Stimulated activated CD4-positive, alpha-beta T cell treated with anti-CD3 and anti-CD28 coated beads, Interleukin-4, amount 100 ng/mL, for 48 hours (primary cell): ENCODE results near the gene DGKH.
A peak's percentile ranks its signal among the peaks of the same experiment; 100 is the strongest.

ENCODE experiments used
- DNase-seq, 2 donors: peaks; one replicate each; pipeline ENCODE4 v3.0.0-alpha.2; 2020; ENCODE audit warnings: low read depth in 2 of 2

DGKH gene

DNA sequence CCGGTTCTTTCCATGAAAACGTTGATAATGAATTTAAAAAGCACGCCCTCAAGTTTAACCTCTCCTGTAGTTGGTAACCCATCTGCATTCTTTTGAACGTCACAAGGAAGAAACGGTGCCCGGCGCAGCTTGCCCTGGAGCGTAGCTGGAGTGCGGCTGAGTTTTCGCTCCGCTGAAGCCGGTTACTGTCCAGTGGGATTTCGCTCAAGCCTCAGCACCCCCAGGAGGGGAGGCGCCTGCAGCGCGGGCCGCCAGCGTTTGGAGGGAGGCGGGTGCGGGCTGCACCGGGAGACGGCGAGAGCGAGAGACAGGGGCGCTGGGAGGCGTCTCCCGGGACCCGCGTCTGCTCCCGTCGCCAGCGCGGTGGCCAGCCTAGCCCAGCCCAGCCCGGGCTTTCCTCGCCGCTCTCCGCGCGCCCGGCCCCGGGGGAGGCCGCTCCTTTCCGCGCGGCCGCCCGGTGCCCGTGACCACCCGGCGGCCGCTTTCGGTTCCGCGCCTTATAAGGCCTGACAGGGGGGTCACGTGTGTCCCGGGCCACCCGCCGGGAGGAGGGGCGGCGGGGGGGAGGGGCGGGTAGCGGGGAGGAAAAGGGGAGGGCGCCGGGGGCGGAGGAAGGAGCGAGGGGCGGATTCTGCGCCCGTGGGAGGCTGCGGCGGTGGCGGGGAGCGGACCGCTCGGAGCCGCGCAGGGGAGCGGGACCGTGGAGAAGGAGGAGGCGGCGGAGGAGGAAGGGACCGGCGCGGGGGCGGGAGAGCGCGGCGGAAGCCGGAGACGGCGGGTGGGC is 8.3 kb upstream of the DGKH start:
- peak; percentile 79 to 85 for DNase-seq

DNA sequence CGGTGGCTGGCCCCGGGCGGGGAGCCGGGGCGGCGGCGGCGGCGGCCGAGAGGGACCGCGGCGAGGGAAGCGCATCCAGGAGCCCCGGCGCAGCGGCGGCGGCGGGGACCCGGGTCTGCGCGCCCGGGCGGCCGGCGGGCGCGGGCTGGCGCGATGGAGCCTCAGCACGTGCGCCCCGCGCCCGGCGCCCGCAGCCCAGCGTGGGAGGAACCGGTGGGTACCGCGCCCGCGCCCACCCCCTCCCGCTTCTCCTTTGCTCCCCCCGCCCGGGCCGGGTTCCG is 7.8 kb upstream of the DGKH start:
- no peak for DNase-seq

- peak; percentile 26 to 49 for DNase-seq
Observed at GRCh38 chr13:42041011-42041683, 7.3 kb upstream of the DGKH start.

DNA sequence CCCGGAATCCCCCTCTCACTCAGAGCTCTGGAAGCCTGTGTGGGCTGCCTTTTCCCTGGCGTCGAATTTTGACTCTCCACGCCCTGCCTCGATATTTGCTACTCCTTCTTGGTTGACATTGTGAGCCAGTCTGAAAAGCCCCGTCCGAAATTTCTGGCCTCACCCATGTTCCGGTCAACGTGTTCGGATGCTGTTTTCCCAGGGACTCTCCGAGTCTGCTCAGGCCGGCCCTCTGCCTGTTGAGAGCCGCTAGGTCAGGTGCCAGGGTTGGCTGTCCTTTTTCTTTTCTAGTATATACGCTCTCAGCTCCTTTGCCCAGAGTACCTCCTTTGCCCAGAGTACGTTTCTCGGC is 6.8 kb upstream of the DGKH start:
- DNase-seq, result peak in 1 of 2 donors; percentile 5

GRCh38 chr13:42043676-42044075 is 4.8 kb upstream of the DGKH start:
- DNase-seq, result no peak

DNA sequence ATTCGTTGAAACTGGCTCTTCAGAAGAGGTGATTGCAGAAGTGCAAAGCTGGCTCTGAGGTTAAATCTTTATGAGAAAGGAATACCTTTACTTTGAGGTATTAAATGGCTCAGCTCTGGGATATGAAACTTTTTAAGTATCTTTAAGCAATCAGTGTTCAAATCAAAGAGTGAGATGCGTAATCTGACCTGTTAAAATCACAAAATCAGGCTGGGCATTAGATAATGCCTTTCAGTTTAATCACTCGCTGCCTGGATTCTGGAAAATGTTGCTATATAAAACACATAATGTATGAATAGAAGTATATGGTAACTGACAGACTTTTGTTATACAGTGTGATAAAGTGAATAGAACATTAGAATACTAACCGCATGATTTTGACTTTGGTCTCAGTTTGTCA is 2.0 kb upstream of the DGKH start:
- no peak for DNase-seq

DNA sequence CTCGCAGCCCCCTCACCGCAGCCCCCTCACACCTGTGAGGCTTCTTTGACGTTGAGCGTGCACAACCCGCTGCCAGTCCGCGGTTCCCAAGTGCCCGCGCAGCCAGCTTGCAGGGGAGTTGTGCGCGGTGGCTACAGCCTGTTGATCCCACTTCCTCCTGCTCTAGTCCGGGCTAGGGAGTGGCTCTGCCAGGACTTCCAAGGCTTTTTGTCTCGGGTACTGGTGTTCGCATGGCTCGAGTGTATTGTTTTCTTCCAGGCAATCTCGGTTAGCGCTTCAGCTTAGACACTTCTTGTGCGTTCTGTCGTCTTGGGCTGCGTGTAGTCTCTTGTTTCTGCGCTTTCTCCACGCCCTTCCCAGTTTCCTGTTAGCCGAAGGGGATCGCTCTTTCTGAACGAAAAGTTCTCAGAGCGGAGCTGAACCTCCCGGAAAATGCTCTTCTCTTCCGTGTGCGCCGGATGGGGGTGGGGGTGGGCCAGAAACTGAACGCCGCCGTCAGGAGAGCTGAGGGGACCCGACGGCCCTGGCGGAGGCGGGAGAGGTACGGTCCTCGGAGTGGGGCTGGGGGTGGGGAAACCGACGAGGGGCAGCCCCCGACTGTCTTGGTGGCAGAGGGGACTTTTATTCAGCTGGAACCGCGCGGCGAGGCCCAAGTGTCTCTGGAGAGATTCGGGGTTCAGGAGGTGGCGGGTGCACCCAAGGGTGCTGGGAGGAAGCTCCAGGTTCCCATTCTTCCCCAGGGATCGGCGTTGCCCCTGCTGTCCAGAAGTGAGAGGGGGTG is 697 bp upstream of the DGKH start:
- DNase-seq, result peak in 1 of 2 donors; percentile 16

DNA sequence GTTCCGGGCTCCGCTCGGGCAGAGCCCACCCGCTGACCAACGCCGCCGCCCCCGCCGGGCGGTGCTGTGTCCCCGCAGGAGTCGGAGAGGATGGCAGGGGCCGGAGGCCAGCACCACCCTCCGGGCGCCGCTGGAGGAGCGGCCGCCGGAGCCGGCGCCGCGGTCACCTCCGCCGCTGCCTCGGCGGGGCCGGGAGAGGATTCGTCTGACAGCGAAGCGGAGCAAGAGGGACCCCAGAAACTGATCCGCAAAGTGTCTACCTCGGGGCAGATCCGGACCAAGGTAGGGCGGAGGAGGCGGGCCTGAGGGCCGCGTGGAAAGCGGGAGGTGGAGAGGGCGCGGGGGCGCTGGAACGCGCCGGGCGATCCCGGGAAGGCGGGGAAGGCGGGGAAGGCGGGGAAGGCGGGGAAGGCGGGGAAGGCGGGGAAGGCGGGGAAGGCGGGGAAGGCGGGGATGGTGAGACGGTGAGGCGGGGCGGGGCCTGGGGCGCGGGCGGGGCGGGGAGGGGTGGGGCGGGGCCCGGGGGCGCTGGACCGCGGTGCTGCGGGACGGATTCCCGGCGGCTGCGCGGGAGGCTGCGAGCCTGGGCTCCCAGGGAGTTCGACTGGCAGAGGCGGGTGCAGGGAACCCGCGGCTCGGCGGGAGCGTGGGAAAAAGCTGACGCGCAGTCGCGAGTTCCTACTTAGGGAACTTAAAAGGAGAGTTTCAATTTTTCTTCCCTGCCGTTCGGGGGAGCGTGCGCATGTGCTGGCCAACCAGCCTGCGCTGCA is 421 bp downstream of the DGKH start:
- peak; percentile 49 to 63 for DNase-seq

GRCh38 chr13:42049454-42049813 is 986 bp downstream of the DGKH start:
- no peak for DNase-seq

DNA sequence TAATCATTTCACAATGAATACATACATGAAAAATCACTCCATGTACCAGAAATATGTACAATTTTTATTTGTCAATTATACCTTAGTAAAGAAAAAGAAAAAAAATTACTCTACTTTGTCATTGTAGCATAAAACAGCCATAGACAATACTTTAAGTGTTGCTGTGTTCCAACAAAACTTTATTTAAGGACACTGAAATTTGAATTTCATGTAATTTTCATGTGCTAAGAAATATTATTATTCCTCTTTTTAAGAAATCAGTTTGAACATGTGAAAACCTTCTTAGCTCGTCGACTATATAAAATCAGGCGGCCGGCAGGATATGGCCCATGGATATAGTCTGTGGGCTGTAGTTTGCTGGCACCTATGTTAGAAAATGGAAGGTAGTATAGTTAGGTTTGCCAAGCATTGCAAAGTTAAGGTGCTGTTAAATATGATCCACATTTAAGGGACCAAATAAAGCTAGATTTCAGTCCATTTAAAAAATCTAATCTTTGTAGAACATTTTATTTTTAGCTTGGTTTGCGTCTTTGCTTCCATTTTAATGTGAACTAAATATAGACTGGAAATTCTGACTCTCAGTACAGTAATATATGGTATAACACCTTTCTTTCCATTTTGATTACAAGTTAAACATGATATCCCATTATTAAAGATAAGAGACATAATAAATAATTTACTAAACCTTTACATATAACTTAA is 6.5 kb downstream of the DGKH start:
- no peak for DNase-seq

DNA sequence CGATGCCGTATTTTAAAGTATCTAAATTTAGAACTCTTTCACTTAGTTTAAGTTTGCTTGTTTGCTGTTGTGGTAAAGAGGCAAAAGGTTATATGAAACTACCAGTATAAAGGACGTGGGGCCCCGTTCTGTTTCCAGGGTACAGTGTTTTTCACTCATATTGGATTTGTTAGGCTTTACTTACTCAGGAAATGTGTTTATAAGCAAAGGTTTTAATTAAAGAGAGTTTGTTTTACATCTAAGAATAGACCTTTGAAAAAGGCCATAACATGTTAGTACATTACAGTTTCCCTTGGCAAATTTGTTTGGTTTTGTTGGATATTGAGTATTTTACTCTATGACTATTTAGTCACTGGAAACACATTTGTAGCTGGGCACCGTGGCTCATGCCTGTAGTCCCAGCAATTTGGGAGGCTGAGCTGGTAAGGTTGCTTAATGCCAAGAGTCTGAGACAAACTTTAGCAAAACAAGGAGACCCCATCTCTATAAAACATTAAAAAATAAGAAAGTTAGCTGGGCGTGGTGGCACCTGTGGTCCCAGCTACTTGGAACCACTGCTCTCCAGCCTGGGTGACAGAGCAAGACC is 7.1 kb downstream of the DGKH start:
- no peak for DNase-seq

- DNase-seq, result no peak
Observed at GRCh38 chr13:42056146-42056545, 7.7 kb downstream of the DGKH start.

DNA sequence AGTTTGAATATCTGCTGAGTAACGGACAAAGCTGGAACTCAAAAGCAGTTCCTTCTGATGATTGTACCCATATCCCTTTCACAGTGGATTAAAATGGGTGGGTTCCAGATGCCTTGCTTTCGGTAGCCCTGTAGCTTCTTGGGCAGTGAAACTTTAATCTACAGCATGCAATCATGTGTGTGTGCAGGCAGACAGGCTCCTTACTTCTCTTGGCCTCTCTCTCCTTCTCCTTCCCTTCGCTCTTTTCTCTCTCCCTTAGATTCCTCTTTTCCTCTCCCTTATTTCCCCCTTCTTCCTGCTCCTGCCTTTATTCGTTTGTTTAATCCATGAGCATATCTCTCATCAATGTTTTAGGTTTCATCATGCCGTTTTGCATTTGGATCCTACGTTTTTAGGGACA is 8.1 kb downstream of the DGKH start:
- DNase-seq, result no peak

GRCh38 chr13:42057918-42058530 is 9.6 kb downstream of the DGKH start:
- DNase-seq, result no peak

- no peak for DNase-seq
Observed at GRCh38 chr13:42061943-42062342, 13.5 kb downstream of the DGKH start.

- no peak for DNase-seq
Observed at GRCh38 chr13:42063105-42063504, 14.7 kb downstream of the DGKH start.

- DNase-seq, result no peak
Observed at GRCh38 chr13:42064259-42064658, 15.8 kb downstream of the DGKH start.

GRCh38 chr13:42064966-42065365 is 16.5 kb downstream of the DGKH start:
- DNase-seq, result no peak

DNA sequence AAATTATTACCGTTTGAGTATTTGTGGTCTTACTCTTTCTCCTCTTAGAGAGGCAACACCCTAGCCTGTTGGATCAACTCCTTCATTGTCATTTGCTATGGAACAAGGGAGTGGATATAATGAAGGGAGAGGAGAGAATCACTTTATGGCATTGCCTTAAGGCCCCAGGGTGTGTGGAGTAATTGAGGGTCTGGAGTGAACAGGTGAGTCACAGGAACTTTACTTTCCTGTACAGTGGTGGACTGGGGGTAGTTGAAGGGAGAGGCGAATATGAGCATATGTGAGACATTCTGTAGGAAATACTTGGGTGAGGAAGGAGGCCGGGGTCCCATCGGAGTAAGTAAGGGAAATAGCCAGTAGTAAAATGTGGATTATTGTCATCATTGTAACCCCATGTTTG is 17.0 kb downstream of the DGKH start:
- no peak for DNase-seq

DNA sequence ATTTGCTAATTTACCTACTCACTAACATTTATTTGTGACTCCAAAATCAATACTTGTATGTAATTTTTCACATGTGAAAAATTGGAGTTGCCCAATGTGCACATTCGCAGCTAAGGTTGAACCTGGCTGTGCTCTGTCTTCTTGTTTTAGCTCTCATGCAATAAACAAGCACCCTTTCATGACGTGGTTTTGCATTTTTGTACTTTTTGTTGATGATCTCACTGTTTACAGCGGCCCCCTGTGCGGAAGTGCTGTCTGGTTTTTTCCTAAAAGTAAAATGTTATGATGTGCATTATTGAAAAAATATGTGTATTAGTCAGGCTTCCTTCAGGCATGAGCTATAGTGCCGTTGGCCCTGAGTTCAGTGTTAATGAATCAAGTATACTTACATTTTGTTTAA is 18.1 kb downstream of the DGKH start:
- no peak for DNase-seq

- DNase-seq, result no peak
Observed at GRCh38 chr13:42068886-42069285, 20.4 kb downstream of the DGKH start.
